ENCODE data around the gene FTSJ3.

FTSJ3 gene

GRCh38 chr17:63842540-63843386 is 15.3 kb upstream of the FTSJ3 start, which contains the start of gene SMARCD2:
Gene SMARCD2 (minus strand): TSS chr17:63842685. CDS start chr17:63842674, 11 bp downstream.
- peak; percentile 94 for DNase-seq

- no peak for DNase-seq
Measured at GRCh38 chr17:63842173-63842539, 14.7 kb upstream of the FTSJ3 start.

- no peak for DNase-seq
Measured at GRCh38 chr17:63841350-63842172, 14.1 kb upstream of the FTSJ3 start.

DNA sequence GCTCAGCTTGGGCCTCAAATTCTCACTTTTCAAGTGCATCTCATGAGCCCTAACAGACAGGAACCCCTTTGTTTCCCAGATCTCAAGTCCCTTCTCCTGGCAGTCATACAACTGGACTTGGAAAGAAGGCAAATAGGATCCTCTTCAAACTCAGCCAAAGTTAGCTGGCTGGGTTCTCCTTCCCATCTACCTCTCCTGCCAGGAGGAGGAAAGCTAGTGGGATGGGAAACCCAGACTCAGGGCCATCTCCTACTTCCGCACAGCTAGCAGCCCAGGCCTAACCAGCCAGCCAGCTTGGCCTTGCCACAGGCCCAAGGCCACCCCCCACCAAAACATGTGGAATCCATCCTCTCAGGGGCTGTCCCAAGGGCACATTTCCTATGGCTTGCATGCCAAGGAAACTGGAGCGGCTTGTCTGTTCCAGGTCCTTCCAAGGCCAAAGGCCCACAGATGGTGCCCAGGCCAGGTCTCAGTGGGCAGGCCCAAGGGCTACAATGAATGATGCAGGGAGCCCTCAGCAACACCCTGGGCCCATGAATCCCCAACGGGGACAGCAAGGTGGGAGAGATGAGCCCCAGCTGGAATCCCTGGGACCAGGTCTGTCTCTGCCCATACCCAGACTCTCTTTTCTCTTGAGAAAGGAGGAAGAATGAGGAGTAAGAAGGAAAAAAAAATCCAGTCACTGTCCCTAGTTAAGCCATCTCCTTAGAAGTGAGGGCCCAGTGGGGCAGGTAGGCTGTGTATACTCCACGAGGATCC is 13.3 kb upstream of the FTSJ3 start:
- DNase-seq = no peak

GRCh38 chr17:63838631-63839171 is 11.2 kb upstream of the FTSJ3 start:
- DNase-seq = no peak

GRCh38 chr17:63837962-63838600 is 10.6 kb upstream of the FTSJ3 start:
- DNase-seq = no peak

- no peak for DNase-seq
Measured at GRCh38 chr17:63837480-63837879, 10.0 kb upstream of the FTSJ3 start.

DNA sequence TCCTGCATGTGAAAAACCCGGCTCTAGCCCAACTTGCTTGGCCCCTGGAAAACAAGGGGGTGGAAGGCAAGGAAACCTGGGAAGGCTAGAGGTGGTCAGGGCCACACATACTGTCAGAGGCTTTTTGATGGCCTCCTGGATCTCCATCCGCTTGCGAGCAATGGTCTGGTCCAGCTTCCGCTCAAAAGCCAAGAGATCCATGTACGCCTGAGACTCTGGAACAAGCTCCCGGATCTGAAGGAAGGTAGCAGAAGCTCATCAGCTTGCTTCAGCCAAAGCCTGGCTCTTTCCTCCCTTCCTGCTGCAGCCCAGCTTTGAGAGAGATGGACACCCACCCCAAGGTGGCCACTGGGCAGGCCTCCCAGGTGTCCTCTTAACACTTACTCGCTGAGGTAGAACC is 9.3 kb upstream of the FTSJ3 start:
- DNase-seq = no peak

GRCh38 chr17:63835167-63835720 is 7.8 kb upstream of the FTSJ3 start:
- DNase-seq = no peak

- peak; percentile 64 for DNase-seq
Measured at GRCh38 chr17:63834431-63835166, 7.1 kb upstream of the FTSJ3 start.

DNA sequence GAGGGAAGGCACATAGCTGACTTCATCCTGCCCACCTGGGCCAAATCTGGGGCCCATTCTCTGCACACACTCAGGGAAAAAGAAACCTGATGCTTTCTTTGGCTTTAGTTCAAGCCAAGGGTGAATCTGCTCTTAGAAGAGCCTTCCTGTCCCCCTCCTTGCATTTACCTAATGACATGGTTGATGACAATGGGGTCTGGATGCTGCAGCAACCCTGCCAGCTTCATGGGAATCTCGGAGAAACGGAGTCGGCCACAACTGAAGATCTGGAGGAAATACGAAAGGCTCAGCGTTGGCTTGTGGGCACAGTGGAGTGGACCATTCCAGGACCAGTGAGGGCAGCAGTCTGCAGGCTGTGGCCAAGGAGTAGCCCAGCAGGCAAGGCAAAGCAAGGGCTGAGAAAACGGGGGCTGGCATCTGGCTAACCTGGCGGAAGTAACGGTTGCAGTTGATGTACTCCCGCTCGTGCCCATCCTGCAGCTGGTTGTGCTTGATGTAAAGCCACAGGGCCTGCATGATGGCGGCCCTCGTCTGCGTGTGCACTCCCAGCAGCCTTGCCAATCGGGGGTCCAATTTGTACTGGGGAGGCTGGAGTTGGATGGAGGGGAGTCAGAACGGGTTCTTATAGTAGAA is 6.4 kb upstream of the FTSJ3 start:
- DNase-seq = no peak

- no peak for DNase-seq
Measured at GRCh38 chr17:63833026-63833740, 5.7 kb upstream of the FTSJ3 start.

GRCh38 chr17:63832455-63832854 is 5.0 kb upstream of the FTSJ3 start:
- no peak for DNase-seq

- no peak for DNase-seq
Measured at GRCh38 chr17:63832014-63832413, 4.6 kb upstream of the FTSJ3 start.

- no peak for DNase-seq
Measured at GRCh38 chr17:63831505-63831904, 4.0 kb upstream of the FTSJ3 start.

DNA sequence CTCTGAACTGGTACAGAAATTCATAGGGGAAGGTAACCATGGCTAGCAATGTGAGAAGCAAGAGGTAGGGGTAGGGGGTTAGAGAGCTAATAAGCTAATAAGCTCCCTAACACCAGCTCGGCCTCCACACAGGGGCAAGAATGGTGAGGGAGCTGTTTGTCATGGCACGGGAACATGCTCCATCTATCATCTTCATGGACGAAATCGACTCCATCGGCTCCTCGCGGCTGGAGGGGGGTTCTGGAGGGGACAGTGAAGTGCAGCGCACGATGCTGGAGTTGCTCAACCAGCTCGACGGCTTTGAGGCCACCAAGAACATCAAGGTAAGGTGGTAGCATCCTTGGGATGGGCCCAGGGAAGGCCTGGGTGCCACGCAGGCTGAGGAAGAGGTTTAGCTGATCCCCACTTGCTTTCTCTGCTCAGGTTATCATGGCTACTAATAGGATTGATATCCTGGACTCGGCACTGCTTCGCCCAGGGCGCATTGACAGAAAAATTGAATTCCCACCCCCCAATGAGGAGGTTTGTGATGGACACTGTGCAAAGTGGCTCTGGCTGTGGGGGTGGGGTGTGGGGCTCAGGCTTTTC is 3.5 kb upstream of the FTSJ3 start:
- no peak for DNase-seq

- no peak for DNase-seq
Measured at GRCh38 chr17:63830278-63830677, 2.8 kb upstream of the FTSJ3 start.

- DNase-seq = no peak
Measured at GRCh38 chr17:63828936-63829335, 1.5 kb upstream of the FTSJ3 start.

DNA sequence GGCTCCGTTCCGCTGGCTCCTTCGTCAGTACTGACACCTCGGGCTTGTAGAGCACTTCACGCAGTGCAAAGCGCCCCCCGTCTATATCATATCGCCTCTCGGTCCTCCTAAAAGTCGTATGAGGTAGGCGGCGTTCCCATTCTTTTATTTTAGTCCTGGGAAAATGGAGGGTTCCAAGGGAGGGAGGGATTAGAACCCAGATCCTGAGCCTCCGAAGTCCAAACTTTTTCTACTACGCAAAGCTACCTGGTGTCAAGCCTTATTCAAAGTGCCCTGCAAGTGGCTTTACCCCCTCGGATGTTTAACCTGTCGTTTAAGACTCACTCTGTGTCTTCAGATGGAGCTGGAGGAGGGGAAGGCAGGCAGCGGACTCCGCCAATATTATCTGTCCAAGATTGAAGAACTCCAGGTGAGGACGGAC is 348 bp upstream of the FTSJ3 start:
- no peak for DNase-seq
